Caco-2 (cell line): ENCODE measurements around the gene TRIM59. TPM values are rescaled to one million over a fixed set of nuclear protein-coding genes. Genes with fewer than 3 reads are reported as not detected.
A peak's percentile ranks its signal among the peaks of the same experiment; 100 is the strongest.

Experiments used
- BruUV-seq: library from RNA; stranded (reverse); fragments of 400-500 nt; replicated peaks from 2 replicates; lab custom pipeline; 2021; lab: Mats Ljungman, UMichigan
- CTCF ChIA-PET: fragments of 300-600 bp; sonication (Branson Sonifier 250); formaldehyde crosslinking; loops from one replicate; lab custom pipeline; 2022; ENCODE audit warnings: antibody characterized with exemption; lab: Charles Lee
- POLR2A ChIA-PET: fragments of 300-600 bp; sonication (Branson Sonifier 250); formaldehyde crosslinking; loops from one replicate; lab custom pipeline; 2022; ENCODE audit warnings: antibody characterized with exemption; lab: Charles Lee
- DNase-seq, 2 experiments: peaks; one replicate each; pipeline versions ENCODE4 v3.0.0 to v3.0.0-alpha.2; 2020 to 2022
- H3K27me3 ChIP-seq: replicated peaks from 2 replicates; pipeline ENCODE4 v1.6.0; 2011; ENCODE audit warnings: low read length; ENCODE audit not compliant: control insufficient read depth, insufficient read depth
- H3K36me3 ChIP-seq: 2 replicates; pipeline ENCODE4 v1.5.1; 2011; ENCODE audit warnings: low read length; ENCODE audit not compliant: control insufficient read depth, insufficient read depth
- H3K4me1 ChIP-seq: fragments of 250-450 bp; sonication (Bioruptor Pico); 2 replicates; pipeline ENCODE4 v1.5.1; 2020; ENCODE audit warnings: mild to moderate bottlenecking
- H3K4me3 ChIP-seq: 2 replicates; pipeline ENCODE4 v1.5.1; 2011; ENCODE audit warnings: low read depth, mild to moderate bottlenecking, control low read depth, low read length
- H3K9me3 ChIP-seq: fragments of 250-450 bp; sonication (Bioruptor Pico); 2 replicates; pipeline ENCODE4 v1.5.1; 2020; ENCODE audit warnings: mild to moderate bottlenecking, moderate library complexity
- H3K27ac Mint-ChIP-seq: one replicate; pipeline ENCODE4 v1.8.0; 2022; ENCODE audit warnings: mixed read lengths; ENCODE audit not compliant: unreplicated experiment
- H3K27me3 Mint-ChIP-seq: one replicate; pipeline ENCODE4 v1.8.0; 2022; ENCODE audit warnings: mixed read lengths; ENCODE audit not compliant: insufficient read depth, unreplicated experiment
- H3K36me3 Mint-ChIP-seq: one replicate; pipeline ENCODE4 v1.8.0; 2022; ENCODE audit warnings: mild to moderate bottlenecking, mixed read lengths; ENCODE audit not compliant: insufficient read depth, unreplicated experiment
- H3K4me1 Mint-ChIP-seq: one replicate; pipeline ENCODE4 v1.8.0; 2022; ENCODE audit warnings: low read depth, mixed read lengths; ENCODE audit not compliant: unreplicated experiment
- H3K4me3 Mint-ChIP-seq: one replicate; pipeline ENCODE4 v1.8.0; 2022; ENCODE audit warnings: mild to moderate bottlenecking, moderate library complexity, mixed read lengths; ENCODE audit not compliant: unreplicated experiment
- H3K9me3 Mint-ChIP-seq: one replicate; pipeline ENCODE4 v1.8.0; 2022; ENCODE audit warnings: mixed read lengths; ENCODE audit not compliant: unreplicated experiment
- CTCF ChIP-seq, 2 experiments: fragments of 200-600 bp in 1 of 2; IDR thresholded peaks; 1 replicate in 1 of 2; 2 replicates in 1 of 2; pipeline versions ENCODE4 v1.5.1 to v1.8.0; 2011 to 2022; ENCODE audit warnings: antibody characterized with exemption in 1 of 2, control low read depth in 1 of 2, inconsistent platforms in 1 of 2, low read depth in 1 of 2, low read length in 1 of 2, mild to moderate bottlenecking in 1 of 2, moderate library complexity in 1 of 2; ENCODE audit not compliant: insufficient read depth in 1 of 2, severe bottlenecking in 1 of 2, unreplicated experiment in 1 of 2
- intact Hi-C: fragments of 100-400 bp; cut with micrococcal nuclease; formaldehyde crosslinking; loops from one replicate; pipeline ENCODE4 v1.10.0; 2022; ENCODE audit not compliant: unreplicated experiment
- microRNA-seq: library from miRNA; unstranded; fragments of <30 nt; microRNA quantifications from one replicate; pipeline ENCODE4 v1.2.0, GENCODE V29; 2022
- total RNA-seq: library from RNA; stranded (reverse); gene quantifications from 2 replicates; pipeline ENCODE4 v1.2.3, GENCODE V29; 2022

TRIM59 gene
- total RNA-seq, 1 experiment from 2014 or later = 4.5 TPM

GRCh38 chr3:160393346-160394008 lies 56.1 kb downstream of the TRIM59 start:
- intact Hi-C loops = no loop called here
- BruUV-seq = no TSS peak

GRCh38 chr3:160392798-160393197 lies 56.8 kb downstream of the TRIM59 start:
- Mint-ChIP-seq H3K4me3 (no peak overlapping the region), H3K27ac (no peak overlapping the region), H3K4me1 (peaks cover 10% of the 10 kb centered on the region), H3K9me3 (no peaks in the 10 kb centered on the region), H3K36me3 (no peaks in the 10 kb centered on the region), H3K27me3 (no peaks in the 10 kb centered on the region)
- no peak overlapping the region for H3K4me3 ChIP-seq
- DNase-seq = no peak
- peaks cover 2% of the 10 kb centered on the region; the same call in 1 of the 2 replicates for H3K4me1 ChIP-seq
- ChIA-PET POLR2A (no interaction called here), CTCF (no interaction called here)
- H3K36me3 ChIP-seq = no peaks in the 10 kb centered on the region
- no peaks in the 10 kb centered on the region for H3K9me3 ChIP-seq
- BruUV-seq = no TSS peak
- intact Hi-C loops = no loop called here
- H3K27me3 ChIP-seq = no peaks in the 10 kb centered on the region
- no peak for TF ChIP-seq CTCF (IDR thresholded peaks at IDR 0.05; ENCODE audit: insufficient read depth in 1 of 2, low read depth in 1 of 2, low read length in 1 of 2, severe bottlenecking in 1 of 2, unreplicated experiment in 1 of 2)

More at GRCh38 chr3:160393346-160394008, 56.1 kb downstream of the TRIM59 start:
- Histone ChIP-seq H3K9me3 (no peaks in the 10 kb centered on the region), H3K36me3 (no peaks in the 10 kb centered on the region), H3K4me1 (no peaks in the 10 kb centered on the region), H3K4me3 (no peak overlapping the region), H3K27me3 (no peaks in the 10 kb centered on the region)
- Mint-ChIP-seq H3K4me3 (no peak overlapping the region), H3K27me3 (no peaks in the 10 kb centered on the region), H3K36me3 (no peaks in the 10 kb centered on the region), H3K4me1 (peaks cover 6% of the 10 kb centered on the region), H3K27ac (no peak overlapping the region), H3K9me3 (no peaks in the 10 kb centered on the region)
- no peak for DNase-seq
- no peak for TF ChIP-seq CTCF (IDR thresholded peaks at IDR 0.05; ENCODE audit: insufficient read depth in 1 of 2, low read depth in 1 of 2, low read length in 1 of 2, severe bottlenecking in 1 of 2, unreplicated experiment in 1 of 2)
- CTCF ChIA-PET = no interaction called here
- POLR2A ChIA-PET = no interaction called here

GRCh38 chr3:160390565-160391138 lies 58.9 kb downstream of the TRIM59 start:
- BruUV-seq = no TSS peak
- TF ChIP-seq CTCF (IDR thresholded peaks at IDR 0.05; ENCODE audit: insufficient read depth in 1 of 2, low read depth in 1 of 2, low read length in 1 of 2, severe bottlenecking in 1 of 2, unreplicated experiment in 1 of 2) = no peak
- peaks cover 12% of the 10 kb centered on the region for H3K4me1 Mint-ChIP-seq
- H3K4me1 ChIP-seq = peaks cover 6% of the 10 kb centered on the region; the same call in 1 of the 2 replicates
- no peaks in the 10 kb centered on the region for H3K9me3 ChIP-seq
- H3K9me3 Mint-ChIP-seq = no peaks in the 10 kb centered on the region
- no peak for DNase-seq
- intact Hi-C loops = no loop called here
- ChIA-PET CTCF (no interaction called here), POLR2A (no interaction called here)
- H3K27me3 ChIP-seq = no peaks in the 10 kb centered on the region
- H3K36me3 Mint-ChIP-seq = no peaks in the 10 kb centered on the region
- H3K36me3 ChIP-seq = no peaks in the 10 kb centered on the region
- no peak overlapping the region for H3K4me3 Mint-ChIP-seq
- H3K27ac Mint-ChIP-seq = no peak overlapping the region
- no peaks in the 10 kb centered on the region for H3K27me3 Mint-ChIP-seq
- H3K4me3 ChIP-seq = no peak overlapping the region

Small RNA genes lying within 50 kb of the gene (microRNA-seq; reads per million reads assigned to microRNA genes)
- gene MIR15B (1,183 reads per million, percentile 89 among the genes with 10 or more reads in this experiment), gene MIR16-2 (430 reads per million, percentile 81 among the genes with 10 or more reads in this experiment)

Other genes with a start within 250 kb of the TRIM59 start
- 3.2 and 3.7 TPM in 2 replicates for gene C3orf80, start 224.4 kb downstream of the TRIM59 start, total RNA-seq
- gene IFT80, start 50.6 kb downstream of the TRIM59 start, total RNA-seq = 19.3 and 24.9 TPM in 2 replicates
- 133 and 136 TPM in 2 replicates for gene SMC4, start 50.1 kb downstream of the TRIM59 start, total RNA-seq
- gene KPNA4, start 115.8 kb upstream of the TRIM59 start, total RNA-seq = 53.5 and 60.5 TPM in 2 replicates
- gene ARL14, start 227.4 kb upstream of the TRIM59 start, total RNA-seq = 0.81 and 0.84 TPM in 2 replicates